ENCODE data around the gene TSPO2. TPM values are rescaled to one million over a fixed set of nuclear protein-coding genes. Genes with fewer than 3 reads are reported as not detected.
A peak's percentile ranks its signal among the peaks of the same experiment; 100 is the strongest.

The TSPO2 gene
- total and polyA plus RNA-seq, 9 of the 15 experiments (the other 6 are each of a cell fraction or from before 2014, with no cell fraction given), result not detected

DNA sequence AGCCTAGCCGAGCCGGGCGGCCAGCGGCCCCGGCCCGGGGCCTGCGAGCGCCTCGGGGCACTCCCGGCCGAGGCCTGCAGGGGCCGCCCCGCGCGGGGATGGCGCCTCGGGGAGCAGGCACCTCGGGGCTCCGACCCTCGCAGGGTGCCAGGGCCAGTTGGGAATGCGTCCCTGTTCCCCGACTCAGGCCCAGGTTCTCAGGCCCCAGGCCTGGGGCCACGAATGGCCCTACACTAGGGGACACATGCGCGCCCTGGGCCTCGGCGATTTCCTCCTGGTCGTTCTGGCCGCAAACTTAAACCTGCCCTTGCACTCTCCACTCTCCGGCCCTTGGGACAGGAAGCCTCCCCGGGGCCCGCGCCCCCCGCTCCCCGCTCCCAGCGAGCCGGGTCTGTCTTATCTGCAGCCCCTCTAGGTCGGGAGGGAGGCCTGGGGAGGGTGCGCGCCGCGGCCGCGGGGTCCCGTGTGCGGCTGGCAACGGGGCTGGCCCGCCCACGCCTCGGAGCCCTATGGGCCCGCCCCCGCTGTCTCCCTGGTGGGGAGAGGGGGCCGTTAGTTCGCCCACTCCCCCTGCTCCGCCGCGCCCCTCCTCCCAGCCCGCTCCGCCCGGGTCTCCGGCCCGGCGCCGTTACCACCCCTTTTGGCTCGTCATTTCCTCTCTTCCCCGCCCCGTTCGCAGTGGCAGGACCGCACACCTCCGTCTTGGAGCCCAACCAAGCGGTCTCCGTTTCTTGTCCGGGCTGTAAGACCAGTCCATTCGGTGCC lies 31.1 kb downstream of the TSPO2 start (continued):
- TF ChIP-seq HMGN3 (IDR thresholded peaks at IDR 0.05; ENCODE audit: borderline replicate concordance, extremely low read depth, insufficient read length, low read depth, low read length) (peak; percentile 83), LARP7 (IDR thresholded peaks at IDR 0.05) (no peak), SREBF2 (CRISPR knock-in tag; IDR thresholded peaks at IDR 0.05) (no peak), RBM25 (IDR thresholded peaks at IDR 0.05; ENCODE audit: low read depth, low read length, severe bottlenecking) (no peak), PCBP2 (IDR thresholded peaks at IDR 0.05; ENCODE audit: low read depth, low read length, poor library complexity, severe bottlenecking) (no peak), PCBP1 (IDR thresholded peaks at IDR 0.05; ENCODE audit: low read depth, low read length, poor library complexity, severe bottlenecking) (peak; percentile 88), PHF20 (IDR thresholded peaks at IDR 0.05; ENCODE audit: partially characterized antibody) (peak; percentile 38), L3MBTL2 (IDR thresholded peaks at IDR 0.05) (peak; percentile 65), RBM14 (IDR thresholded peaks at IDR 0.05; ENCODE audit: borderline replicate concordance, insufficient read depth, low read depth, low read length) (peak; percentile 95; the same call in 1 of the 2 replicates), CEBPG (CRISPR knock-in tag; IDR thresholded peaks at IDR 0.05) (no peak), CEBPG (tag; conservative IDR thresholded peaks at IDR 0.05 in 1 of 2, IDR thresholded peaks at IDR 0.05 in 1 of 2) (no peak), BCL6 (CRISPR knock-in tag; IDR thresholded peaks at IDR 0.05) (no peak), ZKSCAN3 (CRISPR knock-in tag; IDR thresholded peaks at IDR 0.05) (no peak), HEY1 (CRISPR knock-in tag; IDR thresholded peaks at IDR 0.05; ENCODE audit: borderline replicate concordance) (no peak), JUNB (CRISPR knock-in tag; conservative IDR thresholded peaks at IDR 0.05) (no peak), CEBPB (tag; IDR thresholded peaks at IDR 0.05) (no peak), STAG1 (CRISPR knock-in tag; IDR thresholded peaks at IDR 0.05; ENCODE audit: borderline replicate concordance) (no peak), CBX1 (IDR thresholded peaks at IDR 0.05; ENCODE audit: low read depth) (peak; percentile 82; the same call in 1 of the 2 replicates)
- TF ChIP-seq, protein P1, sequence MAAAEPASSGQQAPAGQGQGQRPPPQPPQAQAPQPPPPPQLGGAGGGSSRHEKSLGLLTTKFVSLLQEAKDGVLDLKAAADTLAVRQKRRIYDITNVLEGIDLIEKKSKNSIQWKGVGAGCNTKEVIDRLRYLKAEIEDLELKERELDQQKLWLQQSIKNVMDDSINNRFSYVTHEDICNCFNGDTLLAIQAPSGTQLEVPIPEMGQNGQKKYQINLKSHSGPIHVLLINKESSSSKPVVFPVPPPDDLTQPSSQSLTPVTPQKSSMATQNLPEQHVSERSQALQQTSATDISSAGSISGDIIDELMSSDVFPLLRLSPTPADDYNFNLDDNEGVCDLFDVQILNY (CRISPR knock-in tag; IDR thresholded peaks at IDR 0.05), result 0 out of 2 replicates have a peak, but pooled peaks have one; percentile 59
- TF ChIP-seq, protein P2, sequence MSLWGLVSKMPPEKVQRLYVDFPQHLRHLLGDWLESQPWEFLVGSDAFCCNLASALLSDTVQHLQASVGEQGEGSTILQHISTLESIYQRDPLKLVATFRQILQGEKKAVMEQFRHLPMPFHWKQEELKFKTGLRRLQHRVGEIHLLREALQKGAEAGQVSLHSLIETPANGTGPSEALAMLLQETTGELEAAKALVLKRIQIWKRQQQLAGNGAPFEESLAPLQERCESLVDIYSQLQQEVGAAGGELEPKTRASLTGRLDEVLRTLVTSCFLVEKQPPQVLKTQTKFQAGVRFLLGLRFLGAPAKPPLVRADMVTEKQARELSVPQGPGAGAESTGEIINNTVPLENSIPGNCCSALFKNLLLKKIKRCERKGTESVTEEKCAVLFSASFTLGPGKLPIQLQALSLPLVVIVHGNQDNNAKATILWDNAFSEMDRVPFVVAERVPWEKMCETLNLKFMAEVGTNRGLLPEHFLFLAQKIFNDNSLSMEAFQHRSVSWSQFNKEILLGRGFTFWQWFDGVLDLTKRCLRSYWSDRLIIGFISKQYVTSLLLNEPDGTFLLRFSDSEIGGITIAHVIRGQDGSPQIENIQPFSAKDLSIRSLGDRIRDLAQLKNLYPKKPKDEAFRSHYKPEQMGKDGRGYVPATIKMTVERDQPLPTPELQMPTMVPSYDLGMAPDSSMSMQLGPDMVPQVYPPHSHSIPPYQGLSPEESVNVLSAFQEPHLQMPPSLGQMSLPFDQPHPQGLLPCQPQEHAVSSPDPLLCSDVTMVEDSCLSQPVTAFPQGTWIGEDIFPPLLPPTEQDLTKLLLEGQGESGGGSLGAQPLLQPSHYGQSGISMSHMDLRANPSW (CRISPR knock-in tag; IDR thresholded peaks at IDR 0.05), result no peak; the same call in 1 of the 2 replicates

Measured in K562 (cell line).